ENCODE data around the gene MAJIN. TPM values are rescaled to one million over a fixed set of nuclear protein-coding genes. Genes with fewer than 3 reads are reported as not detected.

The MAJIN gene
- total RNA-seq, 1 donor from 2014 or later = not detected

DNA sequence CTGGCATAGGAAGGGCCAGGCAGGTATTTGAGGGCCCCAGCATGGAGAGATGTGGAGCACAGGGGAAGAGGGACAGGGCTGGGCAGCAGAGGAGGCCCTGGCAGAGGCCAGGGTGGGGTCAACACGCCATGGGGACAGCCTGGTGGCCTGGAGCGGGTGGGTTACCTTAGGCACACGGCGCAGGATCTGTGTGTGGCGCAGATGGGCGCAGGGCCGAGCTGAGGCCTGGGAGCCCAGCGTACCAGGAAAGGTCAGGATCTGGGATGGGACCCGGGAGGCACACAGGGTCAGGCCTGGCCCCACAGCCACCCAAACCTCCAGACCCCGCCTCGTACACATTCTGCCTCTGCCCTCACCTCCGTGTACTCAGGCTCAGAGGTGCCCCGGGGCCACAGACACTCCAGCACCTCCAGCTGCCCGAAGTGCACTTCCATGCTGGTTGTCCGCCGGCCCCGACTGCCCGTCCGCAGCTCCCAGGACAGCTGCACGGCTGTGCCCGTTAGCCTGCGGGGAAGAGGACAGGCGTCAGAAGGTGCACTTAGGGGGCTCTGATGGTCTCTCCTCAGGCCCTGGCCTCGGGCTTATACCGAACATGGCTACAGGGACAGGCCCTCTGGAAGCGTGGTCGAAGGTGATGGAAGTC, 61.3 kb downstream of the MAJIN start:
- TF ChIP-seq, protein P1, sequence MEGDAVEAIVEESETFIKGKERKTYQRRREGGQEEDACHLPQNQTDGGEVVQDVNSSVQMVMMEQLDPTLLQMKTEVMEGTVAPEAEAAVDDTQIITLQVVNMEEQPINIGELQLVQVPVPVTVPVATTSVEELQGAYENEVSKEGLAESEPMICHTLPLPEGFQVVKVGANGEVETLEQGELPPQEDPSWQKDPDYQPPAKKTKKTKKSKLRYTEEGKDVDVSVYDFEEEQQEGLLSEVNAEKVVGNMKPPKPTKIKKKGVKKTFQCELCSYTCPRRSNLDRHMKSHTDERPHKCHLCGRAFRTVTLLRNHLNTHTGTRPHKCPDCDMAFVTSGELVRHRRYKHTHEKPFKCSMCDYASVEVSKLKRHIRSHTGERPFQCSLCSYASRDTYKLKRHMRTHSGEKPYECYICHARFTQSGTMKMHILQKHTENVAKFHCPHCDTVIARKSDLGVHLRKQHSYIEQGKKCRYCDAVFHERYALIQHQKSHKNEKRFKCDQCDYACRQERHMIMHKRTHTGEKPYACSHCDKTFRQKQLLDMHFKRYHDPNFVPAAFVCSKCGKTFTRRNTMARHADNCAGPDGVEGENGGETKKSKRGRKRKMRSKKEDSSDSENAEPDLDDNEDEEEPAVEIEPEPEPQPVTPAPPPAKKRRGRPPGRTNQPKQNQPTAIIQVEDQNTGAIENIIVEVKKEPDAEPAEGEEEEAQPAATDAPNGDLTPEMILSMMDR (conservative IDR thresholded peaks at IDR 0.05) = no peak
- no peaks in the 10 kb centered on the region for H3K27me3 Mint-ChIP-seq
- H3K4me1 Mint-ChIP-seq (ENCODE audit: unreplicated experiment) = no peaks in the 10 kb centered on the region
- peaks cover 4% of the 10 kb centered on the region for H3K36me3 Mint-ChIP-seq
- H3K4me3 Mint-ChIP-seq = no peak overlapping the region
- no peaks in the 10 kb centered on the region for H3K9me3 Mint-ChIP-seq
- H3K27ac Mint-ChIP-seq = no peak overlapping the region
- DNase-seq (ENCODE audit: extremely low spot score, unreplicated experiment) = no peak

DNA sequence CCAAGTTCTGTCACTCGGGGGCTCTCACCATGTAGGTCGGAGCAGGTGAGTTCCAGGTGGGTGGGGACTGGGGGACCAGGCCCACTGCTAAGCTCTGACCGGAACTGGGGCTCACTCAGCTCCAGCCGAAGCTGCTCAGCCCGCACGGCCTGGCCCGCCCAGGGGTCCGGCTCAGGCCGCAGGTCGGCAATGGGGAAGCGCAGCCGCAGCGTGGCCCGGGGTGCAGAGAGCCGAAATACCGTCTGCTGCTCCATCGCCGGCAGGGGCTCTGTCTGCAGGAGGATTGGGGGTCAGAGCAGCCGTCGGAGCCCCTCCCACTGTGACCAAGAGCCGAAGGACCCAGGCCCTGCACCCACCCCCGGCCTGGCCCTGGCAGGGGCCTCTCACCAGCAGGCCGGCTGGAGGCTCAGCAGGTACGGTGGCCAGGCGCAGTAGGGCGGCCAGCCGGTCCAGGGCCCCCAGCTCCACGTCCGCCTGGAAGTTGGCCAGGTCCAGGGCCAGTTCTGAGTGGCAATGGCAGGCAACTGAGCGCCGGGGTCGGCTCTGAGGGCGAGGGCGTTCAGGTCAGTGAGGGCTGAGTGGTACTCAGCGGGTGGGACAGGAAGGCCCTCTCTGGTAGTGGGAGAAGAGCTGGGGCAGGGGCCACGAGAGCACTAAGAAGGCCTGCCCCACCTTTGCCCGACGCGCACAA, 62.1 kb downstream of the MAJIN start:
- H3K9me3 Mint-ChIP-seq = no peaks in the 10 kb centered on the region
- no peaks in the 10 kb centered on the region for H3K4me1 Mint-ChIP-seq (ENCODE audit: unreplicated experiment)
- TF ChIP-seq, protein P1 (conservative IDR thresholded peaks at IDR 0.05) = no peak
- no peak for DNase-seq (ENCODE audit: extremely low spot score, unreplicated experiment)
- H3K27me3 Mint-ChIP-seq = no peaks in the 10 kb centered on the region
- peaks cover 4% of the 10 kb centered on the region for H3K36me3 Mint-ChIP-seq
- no peak overlapping the region for H3K4me3 Mint-ChIP-seq
- no peak overlapping the region for H3K27ac Mint-ChIP-seq

DNA sequence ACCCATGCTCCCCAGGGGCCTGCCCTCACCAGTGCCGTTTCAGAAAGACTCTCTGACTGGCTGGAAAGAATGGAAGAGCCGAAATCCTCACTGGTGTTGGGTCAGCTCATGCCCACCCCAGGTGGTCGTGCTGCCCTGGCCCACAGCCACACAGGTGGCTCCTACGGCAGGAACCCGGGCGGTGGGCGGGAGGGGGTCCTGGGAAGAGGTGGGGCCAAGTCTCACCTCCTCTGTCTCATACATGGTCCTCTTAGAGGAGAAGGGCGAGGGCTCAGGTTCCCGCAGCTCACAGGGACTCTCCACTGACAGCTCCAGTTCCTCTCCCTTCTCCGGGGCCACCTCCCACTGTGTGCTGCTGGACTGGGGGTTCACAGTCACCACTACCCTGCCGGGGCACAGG, 63.1 kb downstream of the MAJIN start:
- no peaks in the 10 kb centered on the region for H3K27me3 Mint-ChIP-seq
- no peaks in the 10 kb centered on the region for H3K9me3 Mint-ChIP-seq
- peaks cover 4% of the 10 kb centered on the region for H3K36me3 Mint-ChIP-seq
- no peak overlapping the region for H3K27ac Mint-ChIP-seq
- H3K4me1 Mint-ChIP-seq (ENCODE audit: unreplicated experiment) = no peaks in the 10 kb centered on the region
- no peak overlapping the region for H3K4me3 Mint-ChIP-seq
- TF ChIP-seq, protein P1 (conservative IDR thresholded peaks at IDR 0.05) = no peak
- DNase-seq (ENCODE audit: extremely low spot score, unreplicated experiment) = no peak

DNA sequence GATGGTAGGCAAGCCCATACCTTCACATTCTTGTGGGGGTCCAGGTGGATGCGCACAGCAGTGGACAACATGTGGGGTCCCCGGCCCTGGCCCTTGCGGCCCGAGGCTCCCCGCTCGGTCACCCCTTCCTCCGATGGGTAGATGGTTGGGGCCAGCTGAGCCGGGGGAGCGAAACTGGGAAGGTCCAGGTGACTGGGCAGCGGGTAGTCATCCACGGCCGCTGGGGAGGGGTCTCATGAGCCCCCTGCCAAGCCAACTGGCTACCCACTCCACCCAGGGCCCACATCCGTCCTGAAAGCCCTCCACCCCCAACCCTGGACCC, 65.6 kb downstream of the MAJIN start:
- Mint-ChIP-seq H3K4me3 (no peak overlapping the region), H3K4me1 (ENCODE audit: unreplicated experiment) (no peaks in the 10 kb centered on the region), H3K36me3 (peaks cover 4% of the 10 kb centered on the region), H3K27me3 (no peaks in the 10 kb centered on the region), H3K27ac (no peak overlapping the region), H3K9me3 (no peaks in the 10 kb centered on the region)
- TF ChIP-seq, protein P1 (conservative IDR thresholded peaks at IDR 0.05) = no peak
- no peak for DNase-seq (ENCODE audit: extremely low spot score, unreplicated experiment)

DNA sequence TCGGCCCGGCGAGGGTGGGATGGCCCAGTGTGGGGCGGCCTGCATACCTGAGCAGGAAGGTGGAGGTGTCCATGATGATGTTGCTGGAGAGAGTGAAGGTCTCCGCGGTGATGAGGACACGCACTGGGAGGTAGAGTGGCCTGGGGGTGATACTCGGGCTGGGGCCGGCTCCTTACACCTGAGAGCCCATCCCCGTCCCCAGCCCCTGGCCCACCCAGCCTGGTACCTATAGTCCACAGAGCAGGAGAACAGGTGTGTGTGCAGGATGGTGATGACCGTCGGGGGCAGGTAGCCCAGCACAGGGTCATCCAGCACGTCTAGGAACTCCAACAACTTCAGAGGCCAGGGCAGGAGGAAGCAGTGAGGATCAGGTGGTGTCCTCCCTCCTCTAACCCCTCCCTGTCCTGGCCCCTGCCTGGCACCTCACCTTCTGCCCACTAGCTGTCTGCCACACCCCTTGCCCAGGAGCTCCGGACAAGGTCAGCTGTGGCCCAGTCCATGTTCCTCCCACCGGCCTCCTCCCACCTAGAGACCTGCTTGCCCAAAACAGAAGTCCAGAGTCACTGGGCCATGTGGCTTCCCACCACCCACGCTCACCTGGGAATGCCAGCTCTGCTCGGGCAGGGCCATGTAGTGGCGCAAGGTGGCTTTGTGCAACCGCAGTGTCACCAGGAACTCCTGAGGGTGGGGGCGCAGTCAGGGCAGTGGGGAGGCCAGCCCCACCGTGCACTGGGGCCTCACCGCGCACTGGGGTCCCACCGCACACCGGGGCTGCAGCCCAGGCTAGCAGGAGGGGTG, 66.2 kb downstream of the MAJIN start:
- Mint-ChIP-seq H3K4me3 (no peak overlapping the region), H3K27ac (no peak overlapping the region)

More for the DNA sequence above, 66.2 kb downstream of the MAJIN start:
- no peaks in the 10 kb centered on the region for H3K9me3 Mint-ChIP-seq
- peaks cover 4% of the 10 kb centered on the region for H3K36me3 Mint-ChIP-seq
- H3K4me1 Mint-ChIP-seq (ENCODE audit: unreplicated experiment) = no peaks in the 10 kb centered on the region
- TF ChIP-seq, protein P1 (conservative IDR thresholded peaks at IDR 0.05) = no peak
- H3K27me3 Mint-ChIP-seq = no peaks in the 10 kb centered on the region
- no peak for DNase-seq (ENCODE audit: extremely low spot score, unreplicated experiment)

Measured in type B pancreatic cell (in vitro differentiated cells).